ENCODE measurements around the gene PLEKHG7. TPM values are rescaled to one million over a fixed set of nuclear protein-coding genes. Genes with fewer than 3 reads are reported as not detected.

The PLEKHG7 gene
- total RNA-seq, 1 experiment from 2014 or later, result not detected

GRCh38 chr12:92735131-92735721 lies 32.4 kb downstream of the PLEKHG7 start:
- Histone ChIP-seq H3K27me3 (ENCODE audit: low read length) (no peaks in the 10 kb centered on the region), H2AFZ (ENCODE audit: low read length) (no peak overlapping the region), H3F3A (ENCODE audit: low read length, unreplicated experiment) (no peaks in the 10 kb centered on the region), H3K4me3 (ENCODE audit: low read length) (no peak overlapping the region; the same call in 1 of the 2 replicates), H3K27ac (ENCODE audit: low read length) (peak overlapping the region; percentile 33), H4K20me1 (ENCODE audit: low read length) (no peaks in the 10 kb centered on the region), H3K4me2 (ENCODE audit: low read length) (peak overlapping the region; percentile 25; the same call in 1 of the 2 replicates), H3K4me1 (ENCODE audit: insufficient read depth, low read length) (peaks cover 15% of the 10 kb centered on the region), H3K79me2 (ENCODE audit: low read length) (no peaks in the 10 kb centered on the region), H3K9ac (ENCODE audit: low read length) (no peak overlapping the region; the same call in 1 of the 2 replicates), H3K36me3 (ENCODE audit: low read depth, low read length) (no peaks in the 10 kb centered on the region), H3K9me3 (ENCODE audit: low read length) (no peaks in the 10 kb centered on the region), H3K9me2 (replicated peaks; ENCODE audit: low read length) (no peaks in the 10 kb centered on the region)
- no peak for TF ChIP-seq EZH2phosphoT487 (IDR thresholded peaks at IDR 0.05; ENCODE audit: borderline replicate concordance, low read length)
- TF ChIP-seq CTCF (conservative IDR thresholded peaks at IDR 0.05; ENCODE audit: low read depth, low read length), result peak; percentile 35; the same call in 1 of the 2 replicates
- TF ChIP-seq EZH2 (IDR thresholded peaks at IDR 0.05; ENCODE audit: low read length, unreplicated experiment), result no peak
- intact Hi-C loops (cut with micrococcal nuclease), result no loop called here
- BruUV-seq (replicated peaks), result no TSS peak
- DNase-seq, result peak; percentile 69
- peak; percentile 53 for ATAC-seq
- CTCF ChIA-PET, result interaction anchor here (0.5 kb wide), 1 partner anchor 61 kb away, joined by 3 read pairs; no protein-coding TSS in a partner anchor
- POLR2A ChIA-PET (ENCODE audit: unreplicated experiment), result no interaction called here

DNA sequence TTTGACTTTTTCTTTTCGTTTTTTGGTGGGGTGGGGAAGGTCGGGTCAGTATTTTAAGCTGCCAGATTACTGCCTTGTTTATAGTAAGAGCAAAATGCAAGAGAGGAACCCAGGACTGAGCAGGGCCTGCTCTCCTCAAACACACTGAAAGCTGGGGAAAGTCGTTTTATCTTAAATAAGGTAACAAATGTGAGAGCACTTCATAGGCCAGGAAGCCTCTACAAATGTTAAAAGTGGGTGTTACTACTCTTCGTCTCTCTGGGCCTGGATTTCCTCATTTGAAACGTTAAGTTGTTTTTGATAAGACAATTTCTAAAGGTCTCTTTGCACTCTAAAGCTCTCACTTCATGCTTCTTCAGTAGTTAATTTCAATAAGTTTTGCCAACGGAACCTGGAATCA lies 33.8 kb downstream of the PLEKHG7 start:
- Histone ChIP-seq H3K9ac (ENCODE audit: low read length) (no peak overlapping the region), H3K36me3 (ENCODE audit: low read depth, low read length) (no peaks in the 10 kb centered on the region), H2AFZ (ENCODE audit: low read length) (peak overlapping the region; percentile 34), H3K4me3 (ENCODE audit: low read length) (no peak overlapping the region), H3K79me2 (ENCODE audit: low read length) (no peaks in the 10 kb centered on the region), H3K4me2 (ENCODE audit: low read length) (no peak overlapping the region), H3K27me3 (ENCODE audit: low read length) (no peaks in the 10 kb centered on the region), H3K9me3 (ENCODE audit: low read length) (no peaks in the 10 kb centered on the region), H4K20me1 (ENCODE audit: low read length) (no peaks in the 10 kb centered on the region), H3K9me2 (replicated peaks; ENCODE audit: low read length) (no peaks in the 10 kb centered on the region), H3K4me1 (ENCODE audit: insufficient read depth, low read length) (peaks cover 15% of the 10 kb centered on the region), H3F3A (ENCODE audit: low read length, unreplicated experiment) (no peaks in the 10 kb centered on the region), H3K27ac (ENCODE audit: low read length) (no peak overlapping the region)
- intact Hi-C loops (cut with micrococcal nuclease), result no loop called here
- ChIA-PET POLR2A (ENCODE audit: unreplicated experiment) (no interaction called here), CTCF (no interaction called here)
- BruUV-seq (replicated peaks), result no TSS peak
- TF ChIP-seq EZH2 (IDR thresholded peaks at IDR 0.05; ENCODE audit: low read length, unreplicated experiment), result no peak
- no peak for TF ChIP-seq CTCF (conservative IDR thresholded peaks at IDR 0.05; ENCODE audit: low read depth, low read length)
- TF ChIP-seq EZH2phosphoT487 (IDR thresholded peaks at IDR 0.05; ENCODE audit: borderline replicate concordance, low read length), result no peak
- ATAC-seq (no peak), DNase-seq (no peak)

Measured in PC-3 (cell line).